Mucosa of rectum (tissue), 2 donors: ENCODE results near the gene CD33.

Source experiments
- H3K27ac ChIP-seq, 2 donors: one replicate each; pipeline ENCODE4 v1.7.0; 2013; ENCODE audit warnings: inconsistent platforms in 2 of 2, low read depth in 2 of 2, low read length in 2 of 2
- H3K27me3 ChIP-seq, 2 donors: one replicate each; pipeline ENCODE4 v1.7.0; 2013; ENCODE audit warnings: low read length in 2 of 2; ENCODE audit not compliant: control insufficient read depth in 2 of 2, insufficient read depth in 2 of 2
- H3K36me3 ChIP-seq, 2 donors: one replicate each; pipeline ENCODE4 v1.7.0; 2013; ENCODE audit warnings: low read length in 2 of 2; ENCODE audit not compliant: control insufficient read depth in 2 of 2, insufficient read depth in 2 of 2
- H3K4me1 ChIP-seq, 2 donors: one replicate each; pipeline ENCODE4 v1.7.0; 2013; ENCODE audit warnings: low read length in 2 of 2, mild to moderate bottlenecking in 1 of 2; ENCODE audit not compliant: control insufficient read depth in 2 of 2, insufficient read depth in 2 of 2
- H3K4me3 ChIP-seq, 2 donors: one replicate each; pipeline ENCODE4 v1.7.0; 2013; ENCODE audit warnings: low read length in 2 of 2
- H3K9ac ChIP-seq, 2 donors: one replicate each; pipeline ENCODE4 v1.7.0; 2013; ENCODE audit warnings: low read length in 2 of 2, low read depth in 1 of 2, mild to moderate bottlenecking in 1 of 2
- H3K9me3 ChIP-seq, 2 donors: one replicate each; pipeline ENCODE4 v1.7.0; 2013; ENCODE audit warnings: low read length in 2 of 2; ENCODE audit not compliant: control insufficient read depth in 2 of 2
- donor health status: healthy.
- donor health status: Normal muscosa, but diverticular disease.

CD33 gene

GRCh38 chr19:51257471-51257870, 32.6 kb downstream of the CD33 start:
- Histone ChIP-seq H3K9me3 (no peaks in the 10 kb centered on the region), H3K4me1 (no peaks in the 10 kb centered on the region), H3K9ac (no peak overlapping the region), H3K4me3 (no peak overlapping the region), H3K36me3 (no peaks in the 10 kb centered on the region), H3K27me3 (no peaks in the 10 kb centered on the region), H3K27ac (no peak overlapping the region)

GRCh38 chr19:51258165-51259160, 33.6 kb downstream of the CD33 start:
- H3K4me3 ChIP-seq = no peak overlapping the region
- H3K9ac ChIP-seq = no peak overlapping the region
- H3K27me3 ChIP-seq = no peaks in the 10 kb centered on the region
- no peaks in the 10 kb centered on the region for H3K9me3 ChIP-seq
- no peaks in the 10 kb centered on the region for H3K36me3 ChIP-seq
- H3K27ac ChIP-seq = no peak overlapping the region
- no peaks in the 10 kb centered on the region for H3K4me1 ChIP-seq

DNA sequence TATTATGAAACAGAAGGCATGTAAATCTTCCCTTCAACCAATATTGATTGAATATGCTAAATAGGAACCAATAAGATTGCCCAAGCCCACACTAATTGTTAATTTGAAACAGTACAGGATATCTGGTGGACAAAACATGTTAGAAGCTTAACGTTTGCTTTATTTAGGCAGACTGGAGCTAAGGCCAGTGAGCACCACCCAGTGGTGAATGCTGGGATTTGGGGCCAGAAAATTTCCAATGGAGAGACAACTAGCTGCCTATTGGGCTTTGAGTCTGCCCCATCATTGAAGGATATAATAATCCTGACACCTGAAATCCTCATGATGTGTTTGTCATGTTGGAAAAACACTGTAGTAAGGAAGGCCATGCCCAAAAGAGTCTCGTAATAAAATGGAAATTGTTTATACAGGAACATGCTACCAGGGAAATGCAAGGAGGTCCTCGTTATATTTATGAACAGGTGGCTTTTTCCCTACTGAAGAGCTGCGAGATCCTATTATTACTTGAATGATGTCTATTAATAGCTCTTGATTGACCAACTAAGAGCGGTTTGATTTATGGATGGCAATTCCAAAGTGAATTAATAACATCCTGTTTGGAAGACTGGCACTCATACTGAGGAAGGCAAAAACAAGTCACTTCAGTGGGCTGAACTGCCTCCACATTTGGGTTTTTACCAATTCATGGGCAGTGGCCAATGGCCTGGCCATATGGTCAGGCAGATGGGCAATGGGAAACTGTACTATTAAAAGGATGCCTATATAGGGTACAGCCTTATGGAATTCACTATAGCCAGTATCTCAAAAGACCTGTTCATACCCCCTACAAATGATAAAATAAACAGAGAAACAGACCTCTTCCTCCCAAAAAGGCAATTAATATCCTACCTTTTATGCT, 34.7 kb downstream of the CD33 start:
- Histone ChIP-seq H3K4me1 (no peaks in the 10 kb centered on the region), H3K9ac (no peak overlapping the region), H3K9me3 (no peaks in the 10 kb centered on the region), H3K4me3 (no peak overlapping the region), H3K27ac (no peak overlapping the region), H3K36me3 (no peaks in the 10 kb centered on the region), H3K27me3 (no peaks in the 10 kb centered on the region)

GRCh38 chr19:51263808-51264207, 38.9 kb downstream of the CD33 start:
- H3K9me3 ChIP-seq = no peaks in the 10 kb centered on the region
- no peaks in the 10 kb centered on the region for H3K36me3 ChIP-seq
- no peak overlapping the region for H3K9ac ChIP-seq
- no peaks in the 10 kb centered on the region for H3K27me3 ChIP-seq
- no peaks in the 10 kb centered on the region for H3K4me1 ChIP-seq
- no peak overlapping the region for H3K27ac ChIP-seq
- H3K4me3 ChIP-seq = no peak overlapping the region

GRCh38 chr19:51271067-51271466, 46.2 kb downstream of the CD33 start:
- H3K4me3 ChIP-seq = no peak overlapping the region
- no peak overlapping the region for H3K27ac ChIP-seq
- H3K4me1 ChIP-seq = no peaks in the 10 kb centered on the region
- H3K36me3 ChIP-seq = no peaks in the 10 kb centered on the region
- H3K9ac ChIP-seq = no peak overlapping the region
- no peaks in the 10 kb centered on the region for H3K9me3 ChIP-seq
- peaks cover 0 to 3% of the 10 kb centered on the region in 2 donors for H3K27me3 ChIP-seq

GRCh38 chr19:51272183-51272810, 47.4 kb downstream of the CD33 start:
- H3K36me3 ChIP-seq = no peaks in the 10 kb centered on the region
- H3K27ac ChIP-seq = no peak overlapping the region
- no peak overlapping the region for H3K4me3 ChIP-seq
- H3K4me1 ChIP-seq = no peaks in the 10 kb centered on the region
- H3K9me3 ChIP-seq = no peaks in the 10 kb centered on the region
- no peak overlapping the region for H3K9ac ChIP-seq
- peaks cover 0 to 3% of the 10 kb centered on the region in 2 donors for H3K27me3 ChIP-seq

DNA sequence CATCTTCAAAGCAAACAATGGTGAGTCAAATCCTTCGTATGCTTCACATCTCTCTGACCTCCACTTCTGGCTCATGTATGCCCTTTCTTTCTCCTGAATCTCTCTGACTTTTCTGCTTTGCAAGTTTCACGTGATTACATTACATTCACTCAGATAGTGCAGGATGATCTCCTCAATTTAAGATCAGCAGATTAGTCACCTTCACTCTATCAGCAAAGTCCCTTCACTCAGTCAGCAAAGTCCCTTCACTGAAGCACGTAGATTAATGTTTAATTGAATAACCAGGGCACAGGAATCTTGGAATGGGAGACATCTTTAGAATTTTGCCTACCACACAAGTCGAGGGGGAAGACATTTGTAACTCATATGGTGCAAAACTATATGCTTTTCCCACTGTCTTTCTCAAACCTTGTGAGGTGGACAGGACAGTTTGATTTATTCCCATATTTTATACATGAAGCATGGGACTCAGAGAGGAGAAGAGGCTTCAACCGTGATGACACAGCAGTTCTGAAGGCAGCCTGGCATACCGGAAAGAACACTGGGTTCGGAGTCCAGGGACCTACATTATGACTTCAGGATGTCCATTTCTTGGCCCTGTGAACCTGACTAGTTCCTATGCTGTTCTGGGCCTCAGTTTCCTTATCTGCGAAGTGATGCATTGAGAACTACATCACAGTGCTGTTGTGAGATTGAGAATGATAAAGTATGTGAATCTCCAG, 49.3 kb downstream of the CD33 start:
- no peaks in the 10 kb centered on the region for H3K36me3 ChIP-seq
- H3K4me1 ChIP-seq = no peaks in the 10 kb centered on the region
- no peak overlapping the region for H3K4me3 ChIP-seq
- H3K27me3 ChIP-seq = peaks cover 0 to 3% of the 10 kb centered on the region in 2 donors
- no peak overlapping the region for H3K9ac ChIP-seq
- no peaks in the 10 kb centered on the region for H3K9me3 ChIP-seq
- H3K27ac ChIP-seq = no peak overlapping the region

DNA sequence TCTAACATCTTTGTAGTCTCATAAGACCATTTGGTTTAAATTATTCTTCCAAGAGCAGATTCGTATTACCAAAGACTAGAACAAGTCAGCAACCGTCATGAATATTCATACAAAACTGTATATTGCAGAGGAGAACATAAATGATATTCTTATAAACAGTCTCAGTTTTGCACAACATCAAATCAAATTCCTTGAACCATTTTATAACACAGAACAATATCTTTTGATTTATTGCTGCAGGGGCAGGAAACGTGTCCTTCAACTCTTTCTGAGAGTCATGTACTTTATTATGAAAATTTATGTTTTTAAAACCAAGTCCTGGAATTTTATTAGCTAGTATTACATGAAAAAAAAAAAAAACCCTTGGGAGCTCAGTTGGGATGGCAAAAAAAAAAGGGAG, 52.2 kb downstream of the CD33 start:
- Histone ChIP-seq H3K27me3 (no peaks in the 10 kb centered on the region), H3K9me3 (peaks cover 0 to 3% of the 10 kb centered on the region in 2 donors), H3K36me3 (no peaks in the 10 kb centered on the region), H3K27ac (no peak overlapping the region), H3K4me3 (no peak overlapping the region), H3K9ac (no peak overlapping the region), H3K4me1 (no peaks in the 10 kb centered on the region)

GRCh38 chr19:51282335-51282734, 57.5 kb downstream of the CD33 start:
- Histone ChIP-seq H3K9me3 (peaks cover 0 to 3% of the 10 kb centered on the region in 2 donors), H3K27ac (no peak overlapping the region), H3K4me1 (no peaks in the 10 kb centered on the region), H3K36me3 (no peaks in the 10 kb centered on the region), H3K9ac (no peak overlapping the region), H3K4me3 (no peak overlapping the region), H3K27me3 (no peaks in the 10 kb centered on the region)
